ENCODE measurements around the gene POC1A. TPM values are rescaled to one million over a fixed set of nuclear protein-coding genes. Genes with fewer than 3 reads are reported as not detected.

POC1A gene
- total and polyA plus RNA-seq, 9 donors = 3.1 to 7.5 (median 5.6) TPM

DNA sequence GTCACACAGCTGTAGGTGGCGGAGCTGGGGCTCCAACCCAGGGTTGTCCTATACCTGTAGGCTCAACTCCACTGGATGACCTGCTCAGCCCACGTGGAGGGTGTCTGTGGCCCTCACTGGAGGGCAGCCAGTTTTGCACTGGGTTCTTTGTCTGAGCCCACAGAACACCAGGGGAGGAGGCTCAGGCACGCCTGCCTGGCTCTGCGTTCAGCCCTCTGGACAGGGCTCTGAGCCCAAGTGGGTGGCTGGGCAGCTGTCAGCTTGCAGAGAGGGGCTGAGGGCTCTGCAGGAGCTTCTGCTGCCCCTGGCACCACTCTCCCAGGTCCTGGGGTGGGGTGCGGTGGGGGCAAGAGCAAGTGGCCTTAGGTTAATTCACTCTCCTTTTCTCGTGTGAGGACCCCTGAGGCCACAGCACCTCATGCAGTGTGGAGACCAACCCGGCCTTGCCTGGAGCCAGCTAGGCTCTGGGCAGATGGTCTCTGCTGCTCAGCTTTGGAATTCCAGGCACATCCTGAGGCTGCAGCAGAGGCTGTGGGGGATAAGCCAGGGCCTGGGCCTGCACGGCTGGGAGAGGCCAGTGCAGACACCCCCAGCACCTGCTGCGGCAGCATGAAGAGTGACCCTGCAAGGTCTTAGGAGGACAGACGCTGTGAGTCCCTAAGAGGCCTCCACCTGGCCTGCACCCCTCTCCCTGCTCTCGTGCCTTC is 121.4 kb downstream of the POC1A start:
- Histone ChIP-seq H3K4me1 (ENCODE audit: control insufficient read depth, insufficient read depth, low read length) (peaks cover 51% of the 10 kb centered on the region), H3K27me3 (ENCODE audit: control insufficient read depth, insufficient read depth, low read length) (no peaks in the 10 kb centered on the region), H3K4me3 (ENCODE audit: low read length) (no peak overlapping the region), H3K36me3 (ENCODE audit: control insufficient read depth, insufficient read depth, low read length) (no peaks in the 10 kb centered on the region), H3K9me3 (replicated peaks; ENCODE audit: control insufficient read depth, low read depth, low read length) (no peaks in the 10 kb centered on the region), H3K27ac (ENCODE audit: low read length) (peak overlapping the region; percentile 40)
- WGBS (ENCODE audit: insufficient coverage) = 59% methylated on average over 8 of the region's 11 CpGs
- no peak for DNase-seq

- H3K27ac ChIP-seq (ENCODE audit: low read length) = no peak overlapping the region
- no peak for DNase-seq
- no peak overlapping the region for H3K4me3 ChIP-seq (ENCODE audit: low read length)
- peaks cover 47% of the 10 kb centered on the region for H3K4me1 ChIP-seq (ENCODE audit: control insufficient read depth, insufficient read depth, low read length)
- no peaks in the 10 kb centered on the region for H3K27me3 ChIP-seq (ENCODE audit: control insufficient read depth, insufficient read depth, low read length)
- no peaks in the 10 kb centered on the region for H3K36me3 ChIP-seq (ENCODE audit: control insufficient read depth, insufficient read depth, low read length)
- 77% methylated on average over 8 of the region's 10 CpGs for WGBS (ENCODE audit: insufficient coverage)
- no peaks in the 10 kb centered on the region for H3K9me3 ChIP-seq (replicated peaks; ENCODE audit: control insufficient read depth, low read depth, low read length)
These were observed 122.3 kb downstream of the POC1A start for GRCh38 chr3:52031896-52032295.

GRCh38 chr3:52030714-52031310 is 123.4 kb downstream of the POC1A start:
- DNase-seq = no peak
- Histone ChIP-seq H3K36me3 (ENCODE audit: control insufficient read depth, insufficient read depth, low read length) (no peaks in the 10 kb centered on the region), H3K27me3 (ENCODE audit: control insufficient read depth, insufficient read depth, low read length) (no peaks in the 10 kb centered on the region), H3K4me1 (ENCODE audit: control insufficient read depth, insufficient read depth, low read length) (peaks cover 54% of the 10 kb centered on the region), H3K27ac (ENCODE audit: low read length) (no peak overlapping the region), H3K9me3 (replicated peaks; ENCODE audit: control insufficient read depth, low read depth, low read length) (no peaks in the 10 kb centered on the region), H3K4me3 (ENCODE audit: low read length) (no peak overlapping the region)
- 65% methylated on average over 3 of the region's 11 CpGs for WGBS (ENCODE audit: insufficient coverage)

DNA sequence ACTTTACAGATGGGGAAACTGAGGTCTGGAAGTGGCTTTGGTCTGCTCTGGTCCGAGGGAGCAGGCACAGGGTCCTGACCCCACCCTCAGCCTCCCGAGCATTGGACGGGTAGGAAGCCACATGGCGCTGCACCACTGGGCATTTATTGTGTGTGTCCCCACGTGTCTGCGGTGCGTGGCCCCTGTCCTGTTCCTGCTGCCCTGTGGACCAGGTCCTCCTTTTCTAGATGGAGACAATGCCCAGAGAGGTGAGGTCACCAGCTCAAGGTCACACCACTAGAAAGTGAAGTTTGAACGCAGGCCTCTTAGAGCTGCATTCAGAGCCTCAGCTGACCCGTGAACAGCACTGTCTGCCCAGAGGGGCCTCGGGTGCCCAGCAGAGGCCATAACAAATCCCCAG is 124.7 kb downstream of the POC1A start:
- H3K4me3 ChIP-seq (ENCODE audit: low read length) = no peak overlapping the region
- H3K4me1 ChIP-seq (ENCODE audit: control insufficient read depth, insufficient read depth, low read length) = peaks cover 66% of the 10 kb centered on the region
- no peaks in the 10 kb centered on the region for H3K9me3 ChIP-seq (replicated peaks; ENCODE audit: control insufficient read depth, low read depth, low read length)
- H3K27ac ChIP-seq (ENCODE audit: low read length) = no peak overlapping the region
- no peak for DNase-seq
- no peaks in the 10 kb centered on the region for H3K27me3 ChIP-seq (ENCODE audit: control insufficient read depth, insufficient read depth, low read length)
- H3K36me3 ChIP-seq (ENCODE audit: control insufficient read depth, insufficient read depth, low read length) = no peaks in the 10 kb centered on the region
- 78% methylated on average over 10 of the region's 10 CpGs for WGBS (ENCODE audit: insufficient coverage)

DNA sequence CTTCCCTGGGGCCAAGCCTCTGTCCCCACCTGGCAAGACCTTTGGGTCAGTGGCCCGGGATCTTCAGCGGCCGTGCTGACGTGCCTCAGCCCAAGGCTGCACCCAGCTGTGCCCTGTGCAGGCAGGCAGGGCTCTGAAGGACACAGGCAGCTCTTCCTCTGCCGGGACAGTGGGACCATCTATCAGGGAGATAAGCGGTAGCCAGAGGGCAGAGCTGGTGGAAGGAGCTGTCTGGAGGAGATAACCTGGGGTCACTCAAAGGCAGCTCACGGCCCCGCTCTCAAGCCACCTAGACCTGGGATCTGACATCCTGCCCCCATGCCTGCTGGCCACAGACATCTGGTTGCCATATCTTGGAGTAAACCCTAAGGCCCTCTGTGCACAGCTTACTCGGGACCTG is 125.2 kb downstream of the POC1A start:
- no peak overlapping the region for H3K4me3 ChIP-seq (ENCODE audit: low read length)
- no peaks in the 10 kb centered on the region for H3K27me3 ChIP-seq (ENCODE audit: control insufficient read depth, insufficient read depth, low read length)
- DNase-seq = no peak
- H3K4me1 ChIP-seq (ENCODE audit: control insufficient read depth, insufficient read depth, low read length) = peaks cover 69% of the 10 kb centered on the region
- 62% methylated on average over 8 of the region's 9 CpGs for WGBS (ENCODE audit: insufficient coverage)
- H3K36me3 ChIP-seq (ENCODE audit: control insufficient read depth, insufficient read depth, low read length) = no peaks in the 10 kb centered on the region
- no peaks in the 10 kb centered on the region for H3K9me3 ChIP-seq (replicated peaks; ENCODE audit: control insufficient read depth, low read depth, low read length)
- no peak overlapping the region for H3K27ac ChIP-seq (ENCODE audit: low read length)

DNA sequence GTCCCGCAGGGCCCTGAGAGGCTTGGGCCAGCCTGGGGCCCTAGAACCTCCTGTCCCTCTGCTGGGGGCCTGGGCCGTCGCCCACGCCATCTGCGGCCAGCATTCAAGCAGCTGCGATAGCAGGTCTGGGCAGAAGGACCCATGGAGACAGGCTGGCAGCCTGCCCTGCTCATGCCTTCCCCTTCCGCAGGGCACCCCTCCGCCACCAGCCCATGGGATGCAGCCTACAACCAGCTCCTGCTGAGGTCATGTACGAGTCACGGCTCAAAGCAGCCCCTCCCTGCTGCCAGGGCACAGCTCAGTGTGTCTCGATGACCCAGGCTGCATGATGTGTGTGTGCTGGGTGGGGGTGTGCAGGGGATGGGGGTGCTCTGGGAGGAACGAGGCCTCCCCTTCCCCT is 125.7 kb downstream of the POC1A start:
- no peak overlapping the region for H3K27ac ChIP-seq (ENCODE audit: low read length)
- no peak overlapping the region for H3K4me3 ChIP-seq (ENCODE audit: low read length)
- H3K9me3 ChIP-seq (replicated peaks; ENCODE audit: control insufficient read depth, low read depth, low read length) = no peaks in the 10 kb centered on the region
- no peaks in the 10 kb centered on the region for H3K36me3 ChIP-seq (ENCODE audit: control insufficient read depth, insufficient read depth, low read length)
- DNase-seq = peak; percentile 64
- no peaks in the 10 kb centered on the region for H3K27me3 ChIP-seq (ENCODE audit: control insufficient read depth, insufficient read depth, low read length)
- 86% methylated on average over 6 of the region's 12 CpGs for WGBS (ENCODE audit: insufficient coverage)
- peaks cover 72% of the 10 kb centered on the region for H3K4me1 ChIP-seq (ENCODE audit: control insufficient read depth, insufficient read depth, low read length)

GRCh38 chr3:52026041-52026440 is 128.2 kb downstream of the POC1A start:
- H3K36me3 ChIP-seq (ENCODE audit: control insufficient read depth, insufficient read depth, low read length) = no peaks in the 10 kb centered on the region
- H3K4me3 ChIP-seq (ENCODE audit: low read length) = no peak overlapping the region
- no peaks in the 10 kb centered on the region for H3K9me3 ChIP-seq (replicated peaks; ENCODE audit: control insufficient read depth, low read depth, low read length)
- H3K4me1 ChIP-seq (ENCODE audit: control insufficient read depth, insufficient read depth, low read length) = peaks cover 75% of the 10 kb centered on the region
- peak; percentile 86 for DNase-seq
- no peaks in the 10 kb centered on the region for H3K27me3 ChIP-seq (ENCODE audit: control insufficient read depth, insufficient read depth, low read length)
- H3K27ac ChIP-seq (ENCODE audit: low read length) = peak overlapping the region; percentile 69
- WGBS (ENCODE audit: insufficient coverage) = 28% methylated on average over 4 of the region's 4 CpGs

- WGBS (ENCODE audit: insufficient coverage) = 50% methylated on average over 5 of the region's 7 CpGs
- DNase-seq = no peak
- H3K9me3 ChIP-seq (replicated peaks; ENCODE audit: control insufficient read depth, low read depth, low read length) = no peaks in the 10 kb centered on the region
- H3K4me1 ChIP-seq (ENCODE audit: control insufficient read depth, insufficient read depth, low read length) = peaks cover 75% of the 10 kb centered on the region
- no peak overlapping the region for H3K4me3 ChIP-seq (ENCODE audit: low read length)
- peak overlapping the region; percentile 69 for H3K27ac ChIP-seq (ENCODE audit: low read length)
- no peaks in the 10 kb centered on the region for H3K36me3 ChIP-seq (ENCODE audit: control insufficient read depth, insufficient read depth, low read length)
- H3K27me3 ChIP-seq (ENCODE audit: control insufficient read depth, insufficient read depth, low read length) = no peaks in the 10 kb centered on the region
These were observed 128.8 kb downstream of the POC1A start for GRCh38 chr3:52025453-52025852.

Other genes with a start within 250 kb of the POC1A start
- 15.3 TPM for gene RRP9, start 212.5 kb downstream of the POC1A start, total RNA-seq
- gene RRP9, start 212.5 kb downstream of the POC1A start, polyA plus RNA-seq (ENCODE audit: insufficient read depth in 1 of 8, insufficient read length in 8 of 8, low replicate concordance in 1 of 8) = 10 to 100 TPM; 14.1 to 18.3 (median 16.4) TPM
- gene PARP3, start 212.1 kb downstream of the POC1A start, total RNA-seq = 5.6 TPM
- 1 to 10 TPM; 5.0 to 8.3 (median 6.3) TPM for gene PARP3, start 212.1 kb downstream of the POC1A start, polyA plus RNA-seq (ENCODE audit: insufficient read depth in 1 of 8, insufficient read length in 8 of 8, low replicate concordance in 1 of 8)
- 0.13 TPM for gene GPR62, start 199.0 kb downstream of the POC1A start, total RNA-seq
- under 1 TPM; 0.18 to 0.59 (median 0.52) TPM for gene GPR62, start 199.0 kb downstream of the POC1A start, polyA plus RNA-seq (ENCODE audit: insufficient read depth in 1 of 8, insufficient read length in 8 of 8, low replicate concordance in 1 of 8)
- 48.0 TPM for gene PCBP4, start 187.0 kb downstream of the POC1A start, total RNA-seq
- 10 to 100 TPM; 61.8 to 91.3 (median 74.4) TPM for gene PCBP4, start 187.0 kb downstream of the POC1A start, polyA plus RNA-seq (ENCODE audit: insufficient read depth in 1 of 8, insufficient read length in 8 of 8, low replicate concordance in 1 of 8)
- gene ABHD14B, start 180.4 kb downstream of the POC1A start, total RNA-seq = 11.8 TPM
- gene ABHD14B, start 180.4 kb downstream of the POC1A start, polyA plus RNA-seq (ENCODE audit: insufficient read depth in 1 of 8, insufficient read length in 8 of 8, low replicate concordance in 1 of 8) = 10 to 100 TPM; 18.5 to 30.2 (median 23.6) TPM
- 15.9 TPM for gene ABHD14A, start 179.4 kb downstream of the POC1A start, total RNA-seq
- 10 to 100 TPM; 11.1 to 17.6 (median 13.8) TPM for gene ABHD14A, start 179.4 kb downstream of the POC1A start, polyA plus RNA-seq (ENCODE audit: insufficient read depth in 1 of 8, insufficient read length in 8 of 8, low replicate concordance in 1 of 8)
- gene ACY1, start 170.9 kb downstream of the POC1A start, total RNA-seq = 13.8 TPM
- gene ACY1, start 170.9 kb downstream of the POC1A start, polyA plus RNA-seq (ENCODE audit: insufficient read depth in 1 of 8, insufficient read length in 8 of 8, low replicate concordance in 1 of 8) = 10 to 100 TPM; 10.2 to 20.7 (median 13.9) TPM
- gene RPL29, start 158.5 kb downstream of the POC1A start, total RNA-seq = 2,497 TPM
- 1,000 to 10,000 TPM; 2,610 to 3,484 (median 2,959) TPM for gene RPL29, start 158.5 kb downstream of the POC1A start, polyA plus RNA-seq (ENCODE audit: insufficient read depth in 1 of 8, insufficient read length in 8 of 8, low replicate concordance in 1 of 8)
- gene DUSP7, start 97.9 kb downstream of the POC1A start, total RNA-seq = 14.0 TPM
- gene DUSP7, start 97.9 kb downstream of the POC1A start, polyA plus RNA-seq (ENCODE audit: insufficient read depth in 1 of 8, insufficient read length in 8 of 8, low replicate concordance in 1 of 8) = 10 to 100 TPM; 19.2 to 32.5 (median 26.5) TPM
- gene ALAS1, start 43.7 kb upstream of the POC1A start, total RNA-seq = 30.4 TPM
- 10 to 100 TPM; 26.4 to 35.4 (median 31.1) TPM for gene ALAS1, start 43.7 kb upstream of the POC1A start, polyA plus RNA-seq (ENCODE audit: insufficient read depth in 1 of 8, insufficient read length in 8 of 8, low replicate concordance in 1 of 8)
- 0.09 TPM for gene TLR9, start 71.2 kb upstream of the POC1A start, total RNA-seq
- under 1 TPM in 7 of 8 donors, not detected in 1; 0.09 to 0.21 (median 0.16) TPM for gene TLR9, start 71.2 kb upstream of the POC1A start, polyA plus RNA-seq (ENCODE audit: insufficient read depth in 1 of 8, insufficient read length in 8 of 8, low replicate concordance in 1 of 8)
- gene TWF2, start 84.7 kb upstream of the POC1A start, total RNA-seq = 22.0 TPM
- 10 to 100 TPM; 23.5 to 36.6 (median 29.9) TPM for gene TWF2, start 84.7 kb upstream of the POC1A start, polyA plus RNA-seq (ENCODE audit: insufficient read depth in 1 of 8, insufficient read length in 8 of 8, low replicate concordance in 1 of 8)
- 11.6 TPM for gene PPM1M, start 91.3 kb upstream of the POC1A start, total RNA-seq
- 10 to 100 TPM; 13.2 to 22.5 (median 17.9) TPM for gene PPM1M, start 91.3 kb upstream of the POC1A start, polyA plus RNA-seq (ENCODE audit: insufficient read depth in 1 of 8, insufficient read length in 8 of 8, low replicate concordance in 1 of 8)
- 52.6 TPM for gene WDR82, start 124.2 kb upstream of the POC1A start, total RNA-seq
- gene WDR82, start 124.2 kb upstream of the POC1A start, polyA plus RNA-seq (ENCODE audit: insufficient read depth in 1 of 8, insufficient read length in 8 of 8, low replicate concordance in 1 of 8) = 100 to 1,000 TPM in 2 of 8 donors, 10 to 100 TPM in 6; 74.2 to 103 (median 89.2) TPM
- 4.5 TPM for gene GLYCTK, start 133.4 kb upstream of the POC1A start, total RNA-seq
- gene GLYCTK, start 133.4 kb upstream of the POC1A start, polyA plus RNA-seq (ENCODE audit: insufficient read depth in 1 of 8, insufficient read length in 8 of 8, low replicate concordance in 1 of 8) = 10 to 100 TPM in 1 of 8 donors, 1 to 10 TPM in 7; 4.0 to 10.2 (median 5.0) TPM
- gene DNAH1, start 161.9 kb upstream of the POC1A start, total RNA-seq = 3.2 TPM
- 1 to 10 TPM; 3.3 to 6.0 (median 4.6) TPM for gene DNAH1, start 161.9 kb upstream of the POC1A start, polyA plus RNA-seq (ENCODE audit: insufficient read depth in 1 of 8, insufficient read length in 8 of 8, low replicate concordance in 1 of 8)

All from muscle of leg (tissue), 11 donors.